Measurements from ENCODE around the gene UBE2J2. TPM values are rescaled to one million over a fixed set of nuclear protein-coding genes. Genes with fewer than 3 reads are reported as not detected.

UBE2J2 gene
- total RNA-seq, 1 donor from 2014 or later, result 65.1 TPM

GRCh38 chr1:1220197-1220596, 53.5 kb downstream of the UBE2J2 start:
- Mint-ChIP-seq H3K27me3 (ENCODE audit: unreplicated experiment) (no peaks in the 10 kb centered on the region), H3K36me3 (ENCODE audit: unreplicated experiment) (peaks cover 27% of the 10 kb centered on the region), H3K9me3 (ENCODE audit: unreplicated experiment) (no peaks in the 10 kb centered on the region), H3K4me3 (ENCODE audit: unreplicated experiment) (no peak overlapping the region), H3K4me1 (ENCODE audit: unreplicated experiment) (peaks cover 11% of the 10 kb centered on the region), H3K27ac (ENCODE audit: unreplicated experiment) (no peak overlapping the region)
- TF ChIP-seq CTCF (IDR thresholded peaks at IDR 0.05), result no peak
- no peak for DNase-seq (ENCODE audit: extremely low spot score, unreplicated experiment)

- H3K9me3 Mint-ChIP-seq (ENCODE audit: unreplicated experiment), result no peaks in the 10 kb centered on the region
These were observed 54.3 kb downstream of the UBE2J2 start for GRCh38 chr1:1219341-1219740.

GRCh38 chr1:1218524-1219200, 55.0 kb downstream of the UBE2J2 start:
- TF ChIP-seq CTCF (IDR thresholded peaks at IDR 0.05), result no peak
- no peak for DNase-seq (ENCODE audit: extremely low spot score, unreplicated experiment)
- no peaks in the 10 kb centered on the region for H3K27me3 Mint-ChIP-seq (ENCODE audit: unreplicated experiment)
- no peak overlapping the region for H3K4me3 Mint-ChIP-seq (ENCODE audit: unreplicated experiment)
- no peak overlapping the region for H3K27ac Mint-ChIP-seq (ENCODE audit: unreplicated experiment)
- H3K9me3 Mint-ChIP-seq (ENCODE audit: unreplicated experiment), result no peaks in the 10 kb centered on the region
- peaks cover 24% of the 10 kb centered on the region for H3K36me3 Mint-ChIP-seq (ENCODE audit: unreplicated experiment)
- H3K4me1 Mint-ChIP-seq (ENCODE audit: unreplicated experiment), result peaks cover 19% of the 10 kb centered on the region

More at GRCh38 chr1:1219341-1219740, 54.3 kb downstream of the UBE2J2 start:
- TF ChIP-seq CTCF (IDR thresholded peaks at IDR 0.05), result no peak
- Mint-ChIP-seq H3K27ac (ENCODE audit: unreplicated experiment) (no peak overlapping the region), H3K4me3 (ENCODE audit: unreplicated experiment) (no peak overlapping the region), H3K27me3 (ENCODE audit: unreplicated experiment) (no peaks in the 10 kb centered on the region), H3K36me3 (ENCODE audit: unreplicated experiment) (peaks cover 25% of the 10 kb centered on the region), H3K4me1 (ENCODE audit: unreplicated experiment) (peaks cover 19% of the 10 kb centered on the region)
- DNase-seq (ENCODE audit: extremely low spot score, unreplicated experiment), result no peak

GRCh38 chr1:1217621-1218523, 55.8 kb downstream of the UBE2J2 start:
- Mint-ChIP-seq H3K27ac (ENCODE audit: unreplicated experiment) (peak overlapping the region; percentile 14), H3K36me3 (ENCODE audit: unreplicated experiment) (peaks cover 17% of the 10 kb centered on the region), H3K4me1 (ENCODE audit: unreplicated experiment) (peaks cover 19% of the 10 kb centered on the region), H3K9me3 (ENCODE audit: unreplicated experiment) (no peaks in the 10 kb centered on the region), H3K27me3 (ENCODE audit: unreplicated experiment) (no peaks in the 10 kb centered on the region), H3K4me3 (ENCODE audit: unreplicated experiment) (no peak overlapping the region)
- no peak for DNase-seq (ENCODE audit: extremely low spot score, unreplicated experiment)
- no peak for TF ChIP-seq CTCF (IDR thresholded peaks at IDR 0.05)

Measured in osteocyte (in vitro differentiated cells).